ENCODE data around the gene PRRT3.
"Not testable (repeated sequence)": the region's sequence is repeated elsewhere in the genome, so short reads cannot be mapped to it uniquely, and the experiment has no call there.

PRRT3 gene

DNA sequence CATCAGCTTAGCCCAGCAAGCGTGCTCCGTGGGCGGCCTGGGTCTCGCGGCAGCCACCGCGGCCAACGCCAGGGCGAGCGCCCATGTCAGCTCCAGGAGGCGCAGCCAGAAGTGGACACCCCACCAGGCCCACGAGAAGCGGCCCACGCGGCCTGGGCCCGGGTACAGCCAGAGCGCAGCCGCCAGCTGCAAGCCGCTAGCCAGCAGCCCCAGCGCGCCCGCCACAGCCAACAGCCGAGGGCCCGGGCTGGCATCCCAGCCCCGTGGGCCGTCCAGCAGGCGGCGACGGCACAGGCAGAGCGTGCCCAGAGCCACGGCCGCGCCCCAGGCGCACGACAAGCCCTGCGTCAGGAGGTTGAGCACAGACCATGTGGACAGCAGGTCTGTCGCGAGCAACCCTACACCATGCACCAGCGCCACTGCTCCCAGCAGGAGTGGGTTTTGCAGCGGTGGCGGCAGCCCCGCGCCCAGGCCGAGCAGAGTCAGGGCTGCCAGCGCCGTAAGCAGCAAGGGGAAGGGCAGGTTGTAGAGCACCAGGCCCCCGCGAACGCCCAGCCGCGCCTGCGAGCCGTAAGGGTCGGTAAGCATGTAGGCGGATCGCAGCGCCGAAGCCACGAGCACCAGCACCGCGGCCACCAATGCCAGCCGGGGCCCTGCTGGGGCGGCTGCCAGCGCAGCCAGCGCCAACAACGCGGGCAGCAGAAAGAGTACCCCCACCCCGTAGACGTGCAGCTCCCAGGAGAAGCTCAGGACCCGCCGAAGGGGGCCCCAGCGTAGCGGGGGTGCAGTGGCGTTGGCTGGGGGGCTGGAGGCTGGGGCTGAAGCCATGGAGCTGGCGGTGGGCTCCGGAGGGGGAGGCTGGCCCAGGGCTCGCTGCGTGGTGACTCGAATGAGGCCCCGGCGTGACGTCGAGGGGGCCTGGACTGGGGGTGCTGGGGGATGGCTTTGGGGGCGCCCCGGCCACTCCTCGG is 4.9 kb downstream of the PRRT3 start:
- DNase-seq (ENCODE audit: low spot score) = peak; percentile 78

DNA sequence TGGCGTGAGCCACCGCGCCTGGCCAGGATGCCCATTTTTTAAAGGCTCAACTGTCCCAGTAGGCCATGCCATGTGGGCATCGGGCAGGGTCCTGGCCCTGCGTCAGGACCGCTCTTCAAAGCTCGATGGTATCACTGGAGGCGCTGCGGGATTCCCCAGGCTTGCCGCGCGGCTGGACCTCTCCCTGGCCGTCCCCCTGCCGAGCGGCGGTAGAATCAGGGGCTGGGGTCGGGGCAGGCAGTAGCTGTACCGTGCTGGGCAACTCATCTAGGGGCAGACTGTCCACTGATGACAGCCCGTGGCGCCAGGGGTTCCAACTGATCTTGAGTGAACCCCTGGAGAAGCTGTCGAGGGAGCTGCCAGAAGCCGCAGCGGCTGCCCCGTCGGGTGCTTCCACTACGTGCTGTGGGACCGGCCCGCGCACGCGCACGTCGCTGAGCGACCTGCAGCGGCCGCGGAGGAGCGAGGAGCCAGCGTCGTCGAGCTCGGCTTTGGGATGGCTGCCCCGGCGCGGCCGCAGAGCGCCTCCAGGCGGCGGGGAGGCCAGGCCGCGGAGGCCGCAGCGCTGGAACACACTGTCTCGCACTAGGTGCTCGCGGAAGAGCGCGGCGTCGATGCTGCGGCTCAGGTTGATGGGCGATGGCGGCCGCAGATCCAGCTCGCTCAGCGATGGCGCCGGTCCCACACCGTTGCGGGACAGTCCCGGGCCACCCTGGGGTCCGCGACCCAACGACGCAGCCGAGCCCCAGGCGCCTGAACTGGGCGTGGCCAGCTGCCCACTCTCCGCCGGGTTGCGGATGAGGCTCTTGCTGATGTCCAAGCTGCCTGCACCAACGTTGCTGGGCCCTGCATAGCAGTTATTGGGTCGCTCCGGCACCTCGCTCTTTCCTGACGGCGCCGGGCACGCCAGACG is 5.8 kb downstream of the PRRT3 start:
- peak; percentile 93 for DNase-seq (ENCODE audit: low spot score)

DNA sequence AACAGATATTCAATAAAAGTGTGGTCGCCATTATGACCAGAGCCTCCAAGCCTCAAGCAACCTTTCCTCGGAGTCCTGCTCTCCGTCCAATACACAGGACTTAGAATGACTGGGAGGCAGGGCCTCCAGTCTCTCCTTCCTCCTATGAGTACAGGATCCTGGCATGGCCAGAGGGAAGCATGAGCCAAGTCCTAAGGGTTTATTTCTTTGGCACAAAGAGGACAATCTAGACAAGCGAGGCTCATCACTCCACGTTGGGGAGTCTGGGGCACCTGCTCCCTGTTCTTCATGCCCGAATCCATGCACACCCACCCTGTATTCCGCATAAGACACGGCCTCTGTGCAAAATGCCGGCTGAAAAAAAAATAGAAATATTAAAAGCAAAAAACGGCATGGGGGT is 6.8 kb downstream of the PRRT3 start:
- no peak for DNase-seq (ENCODE audit: low spot score)

GRCh38 chr3:9944271-9944670 is 7.9 kb downstream of the PRRT3 start:
- DNase-seq (ENCODE audit: low spot score) = no peak

- no peak for DNase-seq (ENCODE audit: low spot score)
Observed at GRCh38 chr3:9942934-9943690, 9.1 kb downstream of the PRRT3 start.

GRCh38 chr3:9942164-9942563 is 10.0 kb downstream of the PRRT3 start:
- DNase-seq (ENCODE audit: low spot score) = no peak

DNA sequence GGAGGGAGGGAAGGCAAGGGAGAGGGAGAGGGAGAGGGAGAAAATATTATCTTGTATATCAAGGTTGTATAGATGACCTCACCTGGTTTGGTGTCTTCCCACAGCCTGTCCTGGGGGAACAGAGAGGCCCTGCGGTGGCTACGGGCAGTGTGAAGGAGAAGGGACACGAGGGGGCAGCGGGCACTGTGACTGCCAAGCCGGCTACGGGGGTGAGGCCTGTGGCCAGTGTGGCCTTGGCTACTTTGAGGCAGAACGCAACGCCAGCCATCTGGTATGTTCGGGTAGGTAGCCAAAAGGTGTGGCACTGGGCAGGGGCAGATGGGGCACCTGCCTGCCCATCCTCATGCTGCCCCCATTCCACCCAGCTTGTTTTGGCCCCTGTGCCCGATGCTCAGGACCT is 11.5 kb downstream of the PRRT3 start:
- no peak for DNase-seq (ENCODE audit: low spot score)

GRCh38 chr3:9939906-9940305 is 12.3 kb downstream of the PRRT3 start:
- not testable (repeated sequence) for DNase-seq (ENCODE audit: low spot score)

DNA sequence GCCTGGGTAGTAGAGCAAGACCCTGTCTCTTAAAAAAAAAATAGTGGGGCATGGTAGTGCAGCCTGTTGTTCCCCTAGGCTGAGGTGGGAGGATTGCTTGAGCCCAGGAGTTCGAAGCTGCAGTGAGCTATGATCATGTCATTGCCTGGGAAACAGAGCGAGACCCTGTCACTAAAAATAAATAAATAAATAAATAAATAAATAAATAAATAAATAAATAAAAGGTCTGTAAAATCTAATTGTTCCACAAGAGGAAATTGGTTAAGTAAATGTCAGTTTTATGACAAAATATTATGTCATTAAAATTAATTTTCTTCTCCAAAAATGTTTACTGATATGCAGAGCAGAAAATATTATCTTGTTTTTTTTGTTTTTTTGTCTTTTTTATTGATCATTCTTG is 13.2 kb downstream of the PRRT3 start:
- DNase-seq (ENCODE audit: low spot score) = no peak

DNA sequence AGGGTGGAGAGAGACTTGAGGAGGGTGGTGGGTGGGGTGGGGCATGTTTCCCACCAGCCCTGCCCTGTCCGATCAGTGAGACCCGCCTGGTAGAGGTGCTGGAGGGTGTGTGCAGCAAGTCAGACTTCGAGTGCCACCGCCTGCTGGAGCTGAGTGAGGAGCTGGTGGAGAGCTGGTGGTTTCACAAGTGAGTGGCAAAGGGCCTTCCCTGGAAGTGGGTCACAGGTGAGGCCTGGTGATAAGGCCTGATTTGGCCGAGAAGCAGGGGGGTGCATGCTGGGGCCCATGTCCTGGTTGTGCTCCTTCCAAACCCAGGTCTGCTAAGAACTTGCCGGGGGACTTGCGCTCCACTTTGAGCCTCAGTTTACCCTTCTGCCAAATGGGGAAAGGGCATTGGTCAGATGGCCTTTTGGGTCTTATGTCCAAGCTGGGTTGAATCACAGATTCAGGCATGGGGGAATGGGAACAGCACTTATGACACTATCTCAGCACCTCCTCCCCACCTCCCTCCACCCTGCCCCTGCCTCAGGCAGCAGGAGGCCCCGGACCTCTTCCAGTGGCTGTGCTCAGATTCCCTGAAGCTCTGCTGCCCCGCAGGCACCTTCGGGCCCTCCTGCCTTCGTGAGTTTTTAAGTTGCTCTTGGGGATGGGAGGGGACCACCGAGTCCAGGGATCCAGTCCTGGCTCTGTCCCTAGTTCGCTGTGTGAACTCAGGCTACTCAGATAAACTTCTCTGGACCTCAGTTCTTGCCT is 14.5 kb downstream of the PRRT3 start:
- DNase-seq (ENCODE audit: low spot score) = no peak

DNA sequence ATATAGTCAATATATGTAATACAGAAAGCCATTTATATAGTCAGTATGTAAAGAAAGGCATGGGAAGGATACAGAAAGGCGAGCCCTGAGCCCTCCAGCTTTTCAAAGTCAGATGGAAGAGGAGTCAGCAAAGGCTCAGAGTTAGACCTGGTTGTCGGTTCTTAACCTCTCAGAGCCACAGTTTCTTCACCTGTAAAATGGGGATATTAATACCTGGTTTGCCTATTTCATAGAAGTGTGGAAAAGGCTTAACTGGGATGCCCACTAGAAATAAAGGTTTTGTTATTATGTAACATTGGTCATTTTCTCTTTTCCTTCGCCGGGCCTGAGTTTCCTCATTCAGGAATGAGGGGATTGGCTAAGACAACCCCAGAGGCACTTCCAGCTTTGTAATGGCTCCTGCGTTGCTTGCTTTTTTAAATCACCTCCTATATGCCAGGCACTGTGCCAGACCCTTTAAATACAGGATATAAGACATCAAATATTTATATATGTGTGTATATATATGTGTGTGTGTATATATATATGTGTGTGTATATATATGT is 16.2 kb downstream of the PRRT3 start:
- DNase-seq (ENCODE audit: low spot score) = no peak

DNA sequence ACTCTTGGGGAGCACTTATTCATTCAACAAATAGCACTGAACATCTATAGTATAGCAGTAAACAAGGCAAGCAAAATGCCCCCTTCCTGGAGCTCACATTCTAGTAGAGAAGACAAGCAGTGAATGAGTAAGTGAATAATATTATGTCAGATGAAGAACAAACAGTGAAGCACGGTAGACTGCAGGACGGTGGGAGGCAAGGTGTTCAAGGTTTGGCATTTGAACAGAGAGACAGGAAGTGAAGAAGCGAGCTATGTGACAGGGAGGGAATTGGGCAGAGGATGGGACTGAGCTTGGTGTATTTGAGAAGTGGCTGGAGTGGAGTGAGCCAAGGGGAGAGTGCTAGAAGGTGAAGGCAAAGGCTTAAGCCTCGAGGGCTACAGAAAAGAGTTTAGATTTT is 17.2 kb downstream of the PRRT3 start:
- no peak for DNase-seq (ENCODE audit: low spot score)

- no peak for DNase-seq (ENCODE audit: low spot score)
Observed at GRCh38 chr3:9934235-9934621, 18.0 kb downstream of the PRRT3 start.

- DNase-seq (ENCODE audit: low spot score) = peak; percentile 90
Observed at GRCh38 chr3:9933561-9934234, 18.5 kb downstream of the PRRT3 start, which contains the start of gene CRELD1. Gene CRELD1 (plus strand): TSS chr3:9933834. CDS start chr3:9934439, 605 bp downstream.

DNA sequence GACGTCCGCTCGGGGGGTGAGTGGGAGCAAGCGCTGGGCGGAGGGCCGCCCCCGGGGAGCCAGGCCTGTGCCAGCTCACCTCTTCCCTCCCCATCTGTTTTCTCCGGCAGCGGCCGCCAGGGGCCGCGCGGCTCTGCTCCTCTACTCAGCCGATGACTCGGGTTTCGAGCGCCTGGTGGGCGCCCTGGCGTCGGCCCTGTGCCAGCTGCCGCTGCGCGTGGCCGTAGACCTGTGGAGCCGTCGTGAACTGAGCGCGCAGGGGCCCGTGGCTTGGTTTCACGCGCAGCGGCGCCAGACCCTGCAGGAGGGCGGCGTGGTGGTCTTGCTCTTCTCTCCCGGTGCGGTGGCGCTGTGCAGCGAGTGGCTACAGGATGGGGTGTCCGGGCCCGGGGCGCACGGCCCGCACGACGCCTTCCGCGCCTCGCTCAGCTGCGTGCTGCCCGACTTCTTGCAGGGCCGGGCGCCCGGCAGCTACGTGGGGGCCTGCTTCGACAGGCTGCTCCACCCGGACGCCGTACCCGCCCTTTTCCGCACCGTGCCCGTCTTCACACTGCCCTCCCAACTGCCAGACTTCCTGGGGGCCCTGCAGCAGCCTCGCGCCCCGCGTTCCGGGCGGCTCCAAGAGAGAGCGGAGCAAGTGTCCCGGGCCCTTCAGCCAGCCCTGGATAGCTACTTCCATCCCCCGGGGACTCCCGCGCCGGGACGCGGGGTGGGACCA is 19.2 kb downstream of the PRRT3 start:
- DNase-seq (ENCODE audit: low spot score) = peak; percentile 94

DNA sequence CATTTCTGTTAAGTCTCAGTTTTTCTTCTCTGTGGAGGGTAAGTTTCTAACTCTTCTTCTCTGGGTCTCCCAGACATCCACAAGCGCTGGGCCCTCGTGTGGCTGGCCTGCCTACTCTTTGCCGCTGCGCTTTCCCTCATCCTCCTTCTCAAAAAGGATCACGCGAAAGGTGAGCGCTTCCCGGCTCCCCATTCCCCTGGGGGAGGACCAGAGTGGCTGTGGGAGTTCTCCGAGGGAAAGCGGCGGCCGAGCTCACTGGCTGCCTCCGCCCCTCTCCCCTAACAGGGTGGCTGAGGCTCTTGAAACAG is 19.7 kb downstream of the PRRT3 start:
- DNase-seq (ENCODE audit: low spot score) = no peak

DNA sequence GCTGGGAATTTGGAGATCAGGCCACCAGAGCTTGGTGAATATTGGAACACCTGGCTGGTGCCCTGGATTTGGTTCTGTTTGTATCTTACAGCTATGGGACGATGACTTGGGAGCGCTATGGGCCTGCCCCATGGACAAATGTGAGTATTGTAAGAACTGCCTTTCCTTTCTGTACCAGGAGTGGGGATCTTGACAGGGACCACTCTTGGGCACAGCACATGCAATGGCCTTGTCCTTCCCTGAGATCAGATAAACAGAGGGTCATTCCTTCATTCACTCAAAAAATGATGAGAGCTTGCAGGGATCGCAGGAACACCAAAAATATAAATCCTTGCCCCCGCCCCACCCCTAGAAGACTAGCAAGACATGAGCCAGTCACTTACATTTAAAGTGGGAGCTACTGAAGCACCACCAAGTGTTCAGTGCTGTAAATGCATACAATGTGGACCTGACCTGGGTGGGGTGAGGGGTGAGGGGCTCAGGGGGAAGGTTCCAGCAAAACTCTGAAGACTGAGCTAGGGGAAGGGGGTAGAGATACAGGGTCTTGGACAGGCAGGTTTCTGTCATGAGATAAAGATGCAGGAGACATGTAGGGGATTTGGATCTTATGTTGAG is 21.3 kb downstream of the PRRT3 start:
- no peak for DNase-seq (ENCODE audit: low spot score)

- DNase-seq (ENCODE audit: low spot score) = no peak
Observed at GRCh38 chr3:9928158-9928557, 24.1 kb downstream of the PRRT3 start.

- no peak for DNase-seq (ENCODE audit: low spot score)
Observed at GRCh38 chr3:9918261-9919038, 33.8 kb downstream of the PRRT3 start.

All from kidney capillary endothelial cell (primary cell).